Measurements from ENCODE around the gene TAX1BP1.

Gene TAX1BP1

DNA sequence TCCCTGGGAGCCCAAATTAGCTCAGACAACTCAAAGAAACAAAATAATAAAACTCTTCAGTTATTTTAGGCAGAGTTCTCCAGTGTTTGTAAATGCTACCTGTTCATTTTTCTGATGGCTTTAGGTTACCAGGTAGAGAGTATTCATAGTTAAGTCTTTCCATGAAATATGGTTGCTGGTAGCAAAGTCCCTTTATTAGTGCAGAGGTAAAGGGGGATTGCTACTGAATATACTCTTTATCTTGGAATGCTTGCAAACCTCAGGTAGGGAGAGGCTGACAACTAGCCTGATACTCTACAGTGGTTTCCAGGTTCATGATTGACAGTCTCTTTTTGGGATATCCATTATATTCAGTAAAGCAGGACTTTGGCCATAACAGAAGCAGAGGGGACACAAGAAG, 6.5 kb downstream of the TAX1BP1 start:
- no peak for DNase-seq (ENCODE audit: low read depth)
- H3K4me3 ChIP-seq (ENCODE audit: control insufficient read depth, low read depth, low read length) = no peak overlapping the region
- TF ChIP-seq CTCF (IDR thresholded peaks at IDR 0.05; ENCODE audit: control insufficient read depth, insufficient read depth, low read depth, low read length, missing control alignments) = no peak

DNA sequence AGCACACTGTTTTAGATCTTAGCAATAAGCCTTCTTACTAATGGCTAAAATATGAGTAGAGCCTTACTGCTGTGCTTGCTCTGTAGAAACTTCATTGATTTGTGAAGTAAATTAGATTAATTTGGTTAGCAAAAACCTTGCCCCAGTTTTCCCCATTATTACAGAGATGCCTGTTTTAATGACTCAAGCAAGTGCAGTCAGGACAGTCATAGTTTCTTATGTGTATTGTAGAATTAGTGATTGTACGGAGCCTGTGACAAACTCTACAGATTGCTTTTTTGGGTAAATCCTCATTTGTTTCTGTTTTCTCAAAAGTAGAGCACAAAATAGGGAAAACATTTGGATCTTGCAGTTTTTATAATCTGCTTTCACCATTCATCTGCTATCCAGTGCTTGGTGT, 7.0 kb downstream of the TAX1BP1 start:
- TF ChIP-seq CTCF (IDR thresholded peaks at IDR 0.05; ENCODE audit: control insufficient read depth, insufficient read depth, low read depth, low read length, missing control alignments) = no peak
- no peak for DNase-seq (ENCODE audit: low read depth)

GRCh38 chr7:27747589-27748368, 7.8 kb downstream of the TAX1BP1 start:
- H3K4me3 ChIP-seq (ENCODE audit: control insufficient read depth, low read depth, low read length) = no peak overlapping the region
- no peak for DNase-seq (ENCODE audit: low read depth)
- TF ChIP-seq CTCF (IDR thresholded peaks at IDR 0.05; ENCODE audit: control insufficient read depth, insufficient read depth, low read depth, low read length, missing control alignments) = no peak

More for the DNA sequence above, 7.0 kb downstream of the TAX1BP1 start:
- H3K4me3 ChIP-seq (ENCODE audit: control insufficient read depth, low read depth, low read length) = no peak overlapping the region

DNA sequence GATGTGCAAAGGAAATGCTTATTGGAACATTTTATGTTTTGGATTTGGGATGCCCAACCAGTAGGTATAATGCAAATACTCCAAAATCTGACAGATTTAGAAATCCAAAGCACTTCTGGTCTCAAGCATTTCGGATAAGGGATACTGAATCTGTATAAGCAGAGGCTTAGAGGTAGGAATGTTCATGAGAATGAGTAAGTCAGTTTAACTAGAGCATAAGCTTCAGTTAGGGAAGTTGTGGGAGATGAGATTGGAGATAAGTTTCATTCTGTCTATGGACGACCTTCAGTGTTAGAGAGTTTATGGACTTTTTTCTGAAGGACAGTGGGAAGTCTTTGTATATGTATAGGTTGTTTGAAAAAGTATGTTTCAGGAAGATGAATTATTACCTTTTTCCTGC, 10.4 kb downstream of the TAX1BP1 start:
- TF ChIP-seq CTCF (IDR thresholded peaks at IDR 0.05; ENCODE audit: control insufficient read depth, insufficient read depth, low read depth, low read length, missing control alignments) = no peak
- DNase-seq (ENCODE audit: low read depth) = no peak

GRCh38 chr7:27751888-27752660, 12.1 kb downstream of the TAX1BP1 start:
- DNase-seq (ENCODE audit: low read depth) = no peak
- TF ChIP-seq CTCF (IDR thresholded peaks at IDR 0.05; ENCODE audit: control insufficient read depth, insufficient read depth, low read depth, low read length, missing control alignments) = no peak
- H3K4me3 ChIP-seq (ENCODE audit: control insufficient read depth, low read depth, low read length) = no peak overlapping the region

More for the DNA sequence above, 10.4 kb downstream of the TAX1BP1 start:
- no peak overlapping the region for H3K4me3 ChIP-seq (ENCODE audit: control insufficient read depth, low read depth, low read length)

DNA sequence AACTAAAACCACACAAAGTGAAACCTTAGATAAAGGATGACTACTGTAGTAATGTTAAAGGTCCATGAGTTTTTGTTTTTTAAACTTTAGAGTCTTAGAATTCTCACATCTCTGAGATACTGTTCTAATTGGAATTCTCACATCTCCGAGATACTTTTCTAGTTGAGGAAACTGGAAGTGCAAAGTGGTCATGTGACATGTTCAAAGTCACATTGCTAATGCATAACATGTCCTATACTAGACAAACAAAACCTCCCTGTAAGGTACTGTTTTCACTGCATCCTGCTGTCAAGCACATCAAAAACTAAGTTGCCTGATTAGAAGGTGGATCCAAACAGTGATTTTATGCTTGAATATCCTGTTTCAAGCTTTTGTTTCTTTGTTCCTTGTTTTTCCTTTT, 13.9 kb downstream of the TAX1BP1 start:
- DNase-seq (ENCODE audit: low read depth) = no peak
- TF ChIP-seq CTCF (IDR thresholded peaks at IDR 0.05; ENCODE audit: control insufficient read depth, insufficient read depth, low read depth, low read length, missing control alignments) = no peak
- H3K4me3 ChIP-seq (ENCODE audit: control insufficient read depth, low read depth, low read length) = no peak overlapping the region
